GM12865 (cell line): ENCODE data around the gene ARMH2.

Experiments used
- DNase-seq: peaks from one replicate; pipeline ENCODE4 v3.0.0; 2010; ENCODE audit warnings: low read depth
- H3K4me3 ChIP-seq: 2 replicates; pipeline ENCODE4 v1.5.1; 2011; ENCODE audit warnings: mild to moderate bottlenecking, low read depth, low read length, control low read depth
- TF ChIP-seq, protein P1 (sequence below): IDR thresholded peaks from 2 replicates; pipeline ENCODE4 v1.5.1; 2011; ENCODE audit warnings: low read length, control low read depth, low read depth, inconsistent platforms; ENCODE audit not compliant: insufficient read depth; ENCODE audit errors: missing control alignments

ARMH2 gene

DNA sequence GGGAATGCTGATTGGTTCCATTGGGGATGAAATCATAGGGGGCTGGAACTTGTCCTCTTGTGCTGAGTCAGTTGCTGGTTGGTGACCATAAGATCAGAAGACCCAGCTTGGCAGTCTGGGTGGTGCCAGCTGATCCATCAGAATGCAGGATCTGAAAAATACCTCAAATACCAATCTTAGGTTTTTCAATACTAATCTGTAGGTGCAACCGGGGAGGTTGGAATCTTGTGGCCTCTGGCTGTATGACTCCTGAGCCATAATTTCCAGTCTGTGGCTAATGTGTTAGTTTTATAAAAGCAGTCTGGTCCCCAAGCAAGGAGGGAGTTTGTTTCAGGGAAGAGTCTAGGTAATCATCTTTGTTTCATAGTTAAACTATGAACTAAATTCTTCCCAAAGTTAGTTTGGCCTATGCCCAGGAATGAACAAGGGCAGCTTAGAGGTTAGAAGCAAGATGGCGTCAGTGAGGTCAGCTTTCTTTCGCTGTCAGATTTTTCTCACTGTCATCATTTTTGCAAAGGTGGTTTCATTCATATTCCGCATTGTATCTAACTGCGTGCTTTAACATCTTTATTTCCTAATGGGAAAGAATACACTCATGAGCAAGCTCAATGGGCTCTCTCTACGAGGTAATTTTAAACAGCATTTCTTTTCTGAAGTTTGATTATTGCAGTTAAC lies 2.0 kb downstream of the ARMH2 start:
- H3K4me3 ChIP-seq = no peak overlapping the region
- DNase-seq = no peak
- TF ChIP-seq, protein P1, sequence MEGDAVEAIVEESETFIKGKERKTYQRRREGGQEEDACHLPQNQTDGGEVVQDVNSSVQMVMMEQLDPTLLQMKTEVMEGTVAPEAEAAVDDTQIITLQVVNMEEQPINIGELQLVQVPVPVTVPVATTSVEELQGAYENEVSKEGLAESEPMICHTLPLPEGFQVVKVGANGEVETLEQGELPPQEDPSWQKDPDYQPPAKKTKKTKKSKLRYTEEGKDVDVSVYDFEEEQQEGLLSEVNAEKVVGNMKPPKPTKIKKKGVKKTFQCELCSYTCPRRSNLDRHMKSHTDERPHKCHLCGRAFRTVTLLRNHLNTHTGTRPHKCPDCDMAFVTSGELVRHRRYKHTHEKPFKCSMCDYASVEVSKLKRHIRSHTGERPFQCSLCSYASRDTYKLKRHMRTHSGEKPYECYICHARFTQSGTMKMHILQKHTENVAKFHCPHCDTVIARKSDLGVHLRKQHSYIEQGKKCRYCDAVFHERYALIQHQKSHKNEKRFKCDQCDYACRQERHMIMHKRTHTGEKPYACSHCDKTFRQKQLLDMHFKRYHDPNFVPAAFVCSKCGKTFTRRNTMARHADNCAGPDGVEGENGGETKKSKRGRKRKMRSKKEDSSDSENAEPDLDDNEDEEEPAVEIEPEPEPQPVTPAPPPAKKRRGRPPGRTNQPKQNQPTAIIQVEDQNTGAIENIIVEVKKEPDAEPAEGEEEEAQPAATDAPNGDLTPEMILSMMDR = no peak

- no peak overlapping the region for H3K4me3 ChIP-seq
- no peak for DNase-seq
- TF ChIP-seq, protein P1 = no peak
Measured at GRCh38 chr6:24795106-24795505, 3.6 kb downstream of the ARMH2 start.

DNA sequence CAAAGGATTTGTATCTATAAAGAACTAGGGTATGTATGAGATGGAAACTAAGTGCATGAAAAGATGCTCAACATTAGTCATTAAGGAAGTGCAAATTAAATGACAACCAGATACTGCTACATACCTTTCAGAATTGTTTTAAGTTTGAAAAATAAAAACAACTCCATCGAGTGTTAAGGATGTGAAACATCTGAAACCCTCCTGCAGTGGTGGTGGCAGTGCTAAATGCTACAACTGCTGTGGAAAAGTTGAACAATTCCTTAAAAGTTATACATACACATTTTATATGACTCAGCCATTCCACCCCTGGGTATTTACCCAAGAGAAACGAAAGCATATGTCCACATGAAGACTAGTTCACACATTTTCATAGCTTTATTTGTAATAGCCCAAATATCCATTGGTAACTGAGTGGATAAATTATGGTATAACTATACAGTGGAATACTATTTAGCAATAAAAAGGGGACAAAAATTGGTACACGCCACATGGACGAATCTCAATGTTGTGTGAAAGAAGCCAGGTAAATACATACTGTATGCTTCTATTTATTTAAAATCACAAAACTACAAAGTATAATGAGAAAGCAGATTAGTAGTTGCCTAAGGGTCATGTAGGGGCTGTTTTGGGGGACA lies 10.6 kb downstream of the ARMH2 start:
- TF ChIP-seq, protein P1 = no peak
- DNase-seq = no peak
- H3K4me3 ChIP-seq = no peak overlapping the region

DNA sequence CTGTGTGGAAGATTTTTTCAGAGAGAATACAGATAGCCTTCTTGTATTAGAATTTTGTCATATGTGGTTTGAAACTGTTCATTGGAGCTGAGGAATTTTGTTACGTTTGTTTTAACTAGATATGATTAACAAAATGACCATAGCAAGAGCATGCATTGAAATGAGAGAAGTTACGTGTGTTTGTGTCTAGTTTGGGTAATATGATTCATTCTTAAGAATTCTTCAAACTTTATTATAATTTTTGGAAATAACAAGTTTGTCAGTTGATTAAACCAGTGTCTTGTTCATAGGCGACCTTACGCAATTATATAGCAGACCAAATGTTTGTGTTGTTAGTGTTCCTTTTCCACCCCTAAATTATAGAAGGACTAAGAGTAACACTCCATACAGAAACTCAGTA lies 18.5 kb downstream of the ARMH2 start:
- no peak overlapping the region for H3K4me3 ChIP-seq
- TF ChIP-seq, protein P1 = no peak
- DNase-seq = no peak

DNA sequence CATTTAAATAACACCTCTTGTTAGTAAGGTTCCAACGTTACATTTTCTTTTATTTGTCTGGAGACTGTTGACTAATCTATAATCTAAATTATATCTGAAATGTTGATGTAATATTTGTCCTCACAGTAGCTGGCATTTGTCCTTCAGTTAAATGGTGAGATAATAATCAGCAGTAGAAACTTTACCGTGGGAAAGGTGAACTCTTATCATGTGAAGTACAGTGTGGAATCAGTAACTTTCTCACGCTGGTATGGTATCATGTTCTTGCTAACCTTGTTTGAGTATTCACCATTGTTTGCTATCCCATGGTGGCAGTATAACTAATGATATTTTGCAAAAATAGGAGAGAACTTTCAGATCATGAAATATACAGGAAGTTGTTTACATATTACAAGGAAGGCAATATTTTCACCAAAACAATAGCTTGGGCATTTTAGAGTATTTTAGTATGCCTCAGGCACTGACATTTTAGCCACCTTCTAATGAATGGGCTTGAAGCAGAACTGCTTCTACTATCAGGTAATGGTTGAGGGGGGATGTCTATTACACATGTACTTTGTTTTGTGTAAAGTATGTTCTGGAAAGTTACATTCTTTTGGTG lies 19.2 kb downstream of the ARMH2 start:
- TF ChIP-seq, protein P1 = no peak
- no peak overlapping the region for H3K4me3 ChIP-seq

GRCh38 chr6:24778878-24779277 lies 19.8 kb downstream of the ARMH2 start:
- TF ChIP-seq, protein P1 = no peak
- no peak for DNase-seq
- H3K4me3 ChIP-seq = peak overlapping the region; percentile 18; the same call in 1 of the 2 replicates

More for the DNA sequence above, 19.2 kb downstream of the ARMH2 start:
- DNase-seq = peak; percentile 77
